Raji (cell line): ENCODE measurements around the gene HADHB.

Experiments
- POLR2A ChIP-seq: IDR thresholded peaks from 2 replicates; pipeline ENCODE4 v1.6.1; 2011; ENCODE audit warnings: low read depth, low read length, control low read depth; ENCODE audit not compliant: insufficient read depth

Gene HADHB

DNA sequence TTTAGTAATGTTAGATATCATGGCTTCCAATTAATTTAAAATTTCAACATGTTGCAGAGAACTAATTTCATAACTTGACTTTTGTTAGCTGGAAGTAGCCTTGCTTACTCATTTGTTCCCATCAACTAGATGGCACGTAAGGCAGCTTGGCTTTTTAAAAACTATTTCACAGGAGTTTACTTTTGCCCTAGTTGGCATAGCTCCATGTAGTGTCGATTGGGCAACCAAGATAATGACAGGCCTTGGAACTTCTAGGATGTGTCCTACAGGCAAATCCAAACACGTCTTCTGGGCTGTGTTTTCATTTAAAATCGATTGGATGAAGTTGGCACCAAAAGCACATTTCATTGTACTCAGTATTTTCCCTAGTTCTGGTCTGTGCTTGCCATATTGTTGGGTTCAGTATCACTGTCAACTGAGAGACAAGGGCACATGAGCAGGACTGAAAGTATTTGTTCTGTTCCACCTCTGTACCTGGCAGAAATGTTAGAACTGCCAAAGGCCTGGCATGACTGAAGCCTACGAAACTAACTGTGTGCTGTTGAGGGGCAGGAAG, 29.4 kb downstream of the HADHB start:
- TF ChIP-seq POLR2A, result no peak

DNA sequence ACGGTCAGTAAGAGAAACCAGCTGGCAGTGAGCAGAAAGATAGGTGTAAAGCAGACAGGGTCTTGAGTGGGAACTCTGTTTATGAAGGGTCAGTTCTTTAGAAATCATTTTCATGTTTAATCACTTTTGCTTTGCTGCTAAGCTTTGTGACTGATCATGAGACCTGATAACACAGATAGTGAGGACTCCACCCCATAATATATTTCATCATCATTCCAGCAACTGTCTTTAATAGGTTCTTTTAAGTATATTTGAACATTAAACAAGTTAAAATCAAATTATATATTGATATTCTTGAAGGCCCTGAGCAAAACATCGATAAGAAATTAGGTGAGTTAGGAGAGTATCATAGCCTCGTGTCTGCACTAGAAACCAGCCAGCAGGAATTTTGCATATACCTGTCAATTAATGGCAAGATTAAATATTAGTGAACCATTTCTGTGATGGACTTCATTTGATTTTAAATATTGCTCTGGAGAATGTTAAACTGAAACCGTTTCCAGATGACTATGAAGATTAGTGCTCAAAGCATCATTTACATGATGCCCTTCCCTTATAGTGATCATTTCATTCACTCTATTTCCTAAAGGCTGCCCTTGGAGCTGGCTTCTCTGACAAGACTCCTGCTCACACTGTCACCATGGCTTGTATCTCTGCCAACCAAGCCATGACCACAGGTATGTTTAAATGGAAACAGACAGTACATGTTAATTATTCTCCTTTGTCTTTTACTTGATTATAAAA, 31.9 kb downstream of the HADHB start:
- TF ChIP-seq POLR2A, result no peak

- TF ChIP-seq POLR2A, result no peak
Measured at GRCh38 chr2:26279886-26280285, 35.1 kb downstream of the HADHB start.

- no peak for TF ChIP-seq POLR2A
Measured at GRCh38 chr2:26281226-26281625, 36.5 kb downstream of the HADHB start.

- no peak for TF ChIP-seq POLR2A
Measured at GRCh38 chr2:26283606-26284005, 38.9 kb downstream of the HADHB start.

- no peak for TF ChIP-seq POLR2A
Measured at GRCh38 chr2:26284132-26284531, 39.4 kb downstream of the HADHB start.

DNA sequence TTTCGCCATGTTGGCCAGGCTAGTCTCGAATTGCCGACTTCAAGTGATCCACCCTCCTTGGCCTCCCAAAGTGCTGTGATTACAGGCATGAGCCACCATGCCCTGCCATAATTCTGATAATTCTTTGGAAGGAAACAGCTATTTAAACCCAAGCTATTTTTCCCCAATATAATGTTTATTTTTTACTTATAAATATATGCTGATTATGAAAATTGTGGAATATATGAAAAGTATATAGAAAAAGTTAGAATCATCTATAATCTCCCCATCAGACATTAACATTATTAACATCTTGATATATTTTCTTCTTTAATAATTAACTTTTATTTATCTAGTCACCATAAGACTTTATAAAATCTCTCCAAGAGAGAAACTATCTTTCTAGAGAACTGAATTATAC, 41.2 kb downstream of the HADHB start:
- TF ChIP-seq POLR2A, result no peak

- TF ChIP-seq POLR2A, result no peak
Measured at GRCh38 chr2:26290001-26290400, 45.3 kb downstream of the HADHB start.

GRCh38 chr2:26292646-26293045, 47.9 kb downstream of the HADHB start:
- no peak for TF ChIP-seq POLR2A

DNA sequence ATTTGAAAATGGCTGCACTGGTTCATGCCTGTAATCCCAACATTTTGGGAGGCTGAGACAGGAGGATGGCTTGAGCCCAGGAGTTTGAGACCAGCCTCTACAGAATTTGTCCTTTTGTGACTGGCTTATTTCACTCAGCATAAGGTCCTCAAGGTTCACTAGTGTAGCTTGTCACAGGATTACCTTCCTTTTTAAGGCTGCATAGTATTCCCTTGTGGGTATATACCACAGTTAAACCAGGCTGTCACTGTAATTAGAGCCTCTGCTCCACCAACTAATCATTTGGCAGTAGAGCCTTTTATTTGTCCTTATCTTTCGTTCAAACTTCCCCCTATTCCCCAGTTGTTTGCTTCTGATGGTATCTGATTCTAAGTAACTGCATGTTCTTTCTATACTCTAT, 50.8 kb downstream of the HADHB start:
- TF ChIP-seq POLR2A, result no peak

GRCh38 chr2:26297061-26297460, 52.3 kb downstream of the HADHB start:
- no peak for TF ChIP-seq POLR2A

DNA sequence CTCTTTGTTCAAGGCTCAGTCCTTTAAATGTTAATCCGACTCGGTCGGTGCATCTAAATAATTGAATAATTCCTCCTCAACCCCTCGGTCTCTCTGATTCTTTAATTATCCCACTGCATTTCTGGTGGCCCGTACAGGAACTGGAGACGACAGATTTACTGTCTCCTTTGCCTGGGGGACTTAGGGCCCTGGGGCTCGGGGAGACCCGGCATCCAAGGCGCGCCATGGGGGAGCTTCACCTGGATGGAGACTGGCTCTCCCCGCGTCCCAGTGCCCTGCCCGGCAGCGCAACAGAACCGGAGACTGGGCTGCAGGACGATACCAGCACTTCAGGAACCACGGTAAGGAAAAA, 53.5 kb downstream of the HADHB start:
- TF ChIP-seq POLR2A, result no peak

- TF ChIP-seq POLR2A, result no peak
Measured at GRCh38 chr2:26298638-26299393, 54.1 kb downstream of the HADHB start.

GRCh38 chr2:26299471-26300101, 54.8 kb downstream of the HADHB start:
- no peak for TF ChIP-seq POLR2A

DNA sequence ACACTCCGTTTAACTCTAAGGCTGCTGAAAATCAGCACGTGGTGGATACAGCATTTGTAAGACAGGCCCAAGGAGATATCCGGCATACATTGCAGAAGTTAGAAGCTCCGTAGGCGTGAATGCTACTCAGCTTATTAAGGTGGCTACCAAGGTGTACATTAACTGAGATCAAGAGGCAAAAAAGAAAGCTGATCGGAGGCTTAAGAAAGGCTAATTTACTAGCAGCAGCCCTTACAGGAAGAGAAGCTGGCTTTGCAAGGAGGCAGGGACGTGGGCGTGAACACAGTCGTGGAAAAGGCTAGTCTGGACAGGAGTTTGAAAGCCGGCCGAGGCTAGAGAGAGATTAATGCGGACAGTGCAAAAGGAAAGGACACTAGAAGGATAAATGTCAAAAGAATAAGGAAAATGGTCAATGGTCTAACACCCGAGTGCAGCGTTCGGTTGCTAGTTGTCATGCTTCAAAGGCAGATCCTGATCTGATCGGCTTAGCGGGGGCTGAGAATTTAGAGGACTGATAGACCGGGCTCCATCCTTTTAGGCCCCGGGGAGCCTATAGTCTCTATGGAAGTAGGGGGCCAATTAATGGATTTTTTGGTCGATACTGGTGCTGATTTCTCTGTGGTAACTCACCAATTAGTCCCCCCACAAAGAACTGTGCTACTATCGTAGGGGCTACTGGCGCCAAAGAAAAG, 55.6 kb downstream of the HADHB start:
- no peak for TF ChIP-seq POLR2A
